ENCODE results near the gene PNRC1. TPM values are rescaled to one million over a fixed set of nuclear protein-coding genes. Genes with fewer than 3 reads are reported as not detected.

The PNRC1 gene
- total and polyA plus RNA-seq, 2 donors from 2014 or later = 72.0 to 232 TPM

GRCh38 chr6:89131599-89131998, 51.0 kb downstream of the PNRC1 start:
- FAIRE-seq (no peak), DNase-seq (no peak)
- H3K27me3 ChIP-seq (ENCODE audit: control insufficient read depth, insufficient read depth, low read length) = no peaks in the 10 kb centered on the region
- no peak overlapping the region for H3K9ac ChIP-seq (ENCODE audit: low read length in 3 of 3)
- intact Hi-C loops (cut with DNase I) = loop anchor here (10.0 kb wide), 1 partner anchor 233 kb away; no protein-coding TSS in a partner anchor
- H3K36me3 ChIP-seq (ENCODE audit: control insufficient read depth in 2 of 3, insufficient read depth in 3 of 3, low read length in 3 of 3) = no peaks in the 10 kb centered on the region
- no peaks in the 10 kb centered on the region for H3K4me1 ChIP-seq (ENCODE audit: control insufficient read depth in 2 of 3, insufficient read depth in 2 of 3, low read depth in 1 of 3, low read length in 3 of 3)
- no peak overlapping the region for H3K27ac ChIP-seq (ENCODE audit: low read depth in 2 of 2, low read length in 2 of 2)
- H3K4me3 ChIP-seq (ENCODE audit: low read length in 3 of 3) = no peak overlapping the region
- H3K9me3 ChIP-seq (ENCODE audit: control insufficient read depth in 2 of 3, insufficient read depth in 1 of 3, low read length in 3 of 3) = no peaks in the 10 kb centered on the region
- no peak for TF ChIP-seq CTCF (IDR thresholded peaks at IDR 0.05; ENCODE audit: borderline replicate concordance, extremely low read depth, insufficient read depth)

GRCh38 chr6:89132057-89132456, 51.5 kb downstream of the PNRC1 start:
- Histone ChIP-seq H3K4me1 (ENCODE audit: control insufficient read depth in 2 of 3, insufficient read depth in 2 of 3, low read depth in 1 of 3, low read length in 3 of 3) (no peaks in the 10 kb centered on the region), H3K27me3 (ENCODE audit: control insufficient read depth, insufficient read depth, low read length) (no peaks in the 10 kb centered on the region), H3K9me3 (ENCODE audit: control insufficient read depth in 2 of 3, insufficient read depth in 1 of 3, low read length in 3 of 3) (no peaks in the 10 kb centered on the region), H3K4me3 (ENCODE audit: low read length in 3 of 3) (no peak overlapping the region), H3K36me3 (ENCODE audit: control insufficient read depth in 2 of 3, insufficient read depth in 3 of 3, low read length in 3 of 3) (no peaks in the 10 kb centered on the region), H3K9ac (ENCODE audit: low read length in 3 of 3) (no peak overlapping the region), H3K27ac (ENCODE audit: low read depth in 2 of 2, low read length in 2 of 2) (no peak overlapping the region)
- intact Hi-C loops (cut with DNase I) = loop anchor here (10.0 kb wide), 1 partner anchor 233 kb away; no protein-coding TSS in a partner anchor
- FAIRE-seq = no peak
- DNase-seq = no peak
- TF ChIP-seq CTCF (IDR thresholded peaks at IDR 0.05; ENCODE audit: borderline replicate concordance, extremely low read depth, insufficient read depth) = no peak

- FAIRE-seq = no peak
- H3K4me3 ChIP-seq (ENCODE audit: low read length in 3 of 3) = no peak overlapping the region
These were observed 53.4 kb downstream of the PNRC1 start for GRCh38 chr6:89133981-89134380.

More at GRCh38 chr6:89133981-89134380, 53.4 kb downstream of the PNRC1 start:
- Histone ChIP-seq H3K27ac (ENCODE audit: low read depth in 2 of 2, low read length in 2 of 2) (no peak overlapping the region), H3K9ac (ENCODE audit: low read length in 3 of 3) (no peak overlapping the region), H3K4me1 (ENCODE audit: control insufficient read depth in 2 of 3, insufficient read depth in 2 of 3, low read depth in 1 of 3, low read length in 3 of 3) (no peaks in the 10 kb centered on the region), H3K9me3 (ENCODE audit: control insufficient read depth in 2 of 3, insufficient read depth in 1 of 3, low read length in 3 of 3) (no peaks in the 10 kb centered on the region), H3K27me3 (ENCODE audit: control insufficient read depth, insufficient read depth, low read length) (no peaks in the 10 kb centered on the region), H3K36me3 (ENCODE audit: control insufficient read depth in 2 of 3, insufficient read depth in 3 of 3, low read length in 3 of 3) (no peaks in the 10 kb centered on the region)
- no peak for TF ChIP-seq CTCF (IDR thresholded peaks at IDR 0.05; ENCODE audit: borderline replicate concordance, extremely low read depth, insufficient read depth)
- intact Hi-C loops (cut with DNase I) = loop anchor here (10.0 kb wide), 1 partner anchor 231 kb away; no protein-coding TSS in a partner anchor
- DNase-seq = no peak
